HepG2 (cell line): ENCODE data around the gene FBF1. TPM values are rescaled to one million over a fixed set of nuclear protein-coding genes. Genes with fewer than 3 reads are reported as not detected.

Experiments
- BRD4 ChIP-seq: sonication (generic); formaldehyde crosslinking; IDR thresholded peaks from 2 replicates; pipeline ENCODE4 v1.4.0; 2020; ENCODE audit warnings: missing genetic modification reagents
- JUN ChIP-seq: sonication (generic); formaldehyde crosslinking; IDR thresholded peaks from 2 replicates; pipeline ENCODE4 v1.4.0; 2020; ENCODE audit warnings: mild to moderate bottlenecking, missing genetic modification reagents
- KDM1A ChIP-seq: IDR thresholded peaks from 2 replicates; pipeline ENCODE4 v1.6.1; 2016; ENCODE audit warnings: missing compliant biosample characterization
- MED8 ChIP-seq: sonication (generic); formaldehyde crosslinking; IDR thresholded peaks from 2 replicates; pipeline ENCODE4 v1.8.1; 2023; ENCODE audit warnings: mild to moderate bottlenecking, missing genetic modification reagents; ENCODE audit not compliant: insufficient replicate concordance
- MYC ChIP-seq: sonication (generic); formaldehyde crosslinking; IDR thresholded peaks from 2 replicates; pipeline ENCODE4 v1.9.0; 2021; ENCODE audit warnings: missing genetic modification reagents, borderline replicate concordance
- PATZ1 ChIP-seq: sonication (generic); formaldehyde crosslinking; IDR thresholded peaks from 2 replicates; pipeline ENCODE4 v1.4.0; 2020; ENCODE audit warnings: missing genetic modification reagents
- PHF21A ChIP-seq: sonication (generic); formaldehyde crosslinking; IDR thresholded peaks from 2 replicates; pipeline ENCODE4 v1.5.0; 2020; ENCODE audit warnings: mild to moderate bottlenecking, missing genetic modification reagents
- PREB ChIP-seq: sonication (generic); formaldehyde crosslinking; IDR thresholded peaks from 2 replicates; pipeline ENCODE4 v1.4.0; 2020; ENCODE audit warnings: missing genetic modification reagents
- SALL1 ChIP-seq: sonication (generic); formaldehyde crosslinking; IDR thresholded peaks from 2 replicates; pipeline ENCODE4 v1.8.0; 2022; ENCODE audit warnings: mild to moderate bottlenecking, missing genetic modification reagents
- TCF7 ChIP-seq: sonication (generic); IDR thresholded peaks from 2 replicates; pipeline ENCODE4 v1.6.1; 2016; ENCODE audit warnings: antibody characterized with exemption, low read depth
- TOPORS ChIP-seq: sonication (generic); formaldehyde crosslinking; IDR thresholded peaks from 2 replicates; pipeline ENCODE4 v1.8.0; 2023; ENCODE audit warnings: mild to moderate bottlenecking, missing genetic modification reagents
- ZHX1 ChIP-seq: sonication (generic); formaldehyde crosslinking; IDR thresholded peaks from 2 replicates; pipeline ENCODE4 v1.8.1; 2022; ENCODE audit warnings: low read depth, mild to moderate bottlenecking, missing genetic modification reagents
- ZNF12 ChIP-seq: sonication (generic); formaldehyde crosslinking; IDR thresholded peaks from 2 replicates; pipeline ENCODE4 v1.5.0; 2020; ENCODE audit warnings: missing genetic modification reagents
- ZNF350 ChIP-seq: sonication (generic); formaldehyde crosslinking; IDR thresholded peaks from 2 replicates; pipeline ENCODE4 v1.4.0; 2020; ENCODE audit warnings: mild to moderate bottlenecking, low read depth, missing genetic modification reagents, borderline replicate concordance
- ZNF609 ChIP-seq: sonication (generic); formaldehyde crosslinking; IDR thresholded peaks from 2 replicates; pipeline ENCODE4 v1.4.0; 2020; ENCODE audit warnings: mild to moderate bottlenecking, missing genetic modification reagents, borderline replicate concordance
- ZNF768 ChIP-seq: sonication (generic); formaldehyde crosslinking; IDR thresholded peaks from 2 replicates; pipeline ENCODE4 v1.4.0; 2020; ENCODE audit warnings: missing genetic modification reagents
- ZNF788 ChIP-seq: sonication (generic); formaldehyde crosslinking; IDR thresholded peaks from 2 replicates; pipeline ENCODE4 v1.5.0; 2020; ENCODE audit warnings: mild to moderate bottlenecking, missing genetic modification reagents, borderline replicate concordance
- polyA plus RNA-seq, 8 experiments: library from polyadenylated mRNA; depleted of rRNA in 3 of 8; stranded (reverse) in 7 of 8; unstranded in 1 of 8; fragments of >200 nt; fragmentation: Illumina TruSeq in 4 of 8; extraction: Trizol in 4 of 8; gene quantifications; 2 replicates each; pipeline versions ENCODE4 v1.2.1 to v1.2.3, GENCODE V29; 2011 to 2016; ENCODE audit warnings: low read depth in 4 of 8, missing spikeins in 1 of 8, mixed read lengths in 1 of 8; ENCODE audit not compliant: insufficient read depth in 1 of 8
- total RNA-seq, 5 experiments: library from RNA; depleted of rRNA; stranded (reverse); fragments of >200 nt; fragmentation: Illumina TruSeq; extraction: Trizol; gene quantifications; 2 replicates each; pipeline ENCODE4 v1.2.3, GENCODE V29; 2016; ENCODE audit warnings: low read depth in 1 of 5

FBF1 gene
- total and polyA plus RNA-seq, 2 of the 13 experiments (the other 11 are each of a cell fraction or from before 2014, with no cell fraction given) = 2.4 to 8.1 TPM

GRCh38 chr17:75922963-75923874 lies 17.6 kb downstream of the FBF1 start (continued):
- TF ChIP-seq ZNF609 (CRISPR knock-in tag) (0 out of 2 replicates have a peak, but pooled peaks have one; percentile 36), MYC (CRISPR knock-in tag) (peak; percentile 12; the same call in 1 of the 2 replicates), ZNF12 (CRISPR knock-in tag) (no peak), PREB (CRISPR knock-in tag) (0 out of 2 replicates have a peak, but pooled peaks have one; percentile 39), ZNF768 (CRISPR knock-in tag) (peak; percentile 10; the same call in 1 of the 2 replicates), JUN (0 out of 2 replicates have a peak, but pooled peaks have one; percentile 45), MED8 (CRISPR knock-in tag) (peak; percentile 14), ZNF350 (CRISPR knock-in tag) (0 out of 2 replicates have a peak, but pooled peaks have one; percentile 20), KDM1A (CRISPR knock-in tag) (no peak), ZNF788 (CRISPR knock-in tag) (peak; percentile 14; the same call in 1 of the 2 replicates), BRD4 (peak; percentile 52; the same call in 1 of the 2 replicates), SALL1 (CRISPR knock-in tag) (peak; percentile 67; the same call in 1 of the 2 replicates), PATZ1 (CRISPR knock-in tag) (0 out of 2 replicates have a peak, but pooled peaks have one; percentile 38), TCF7 (no peak), TOPORS (CRISPR knock-in tag) (0 out of 2 replicates have a peak, but pooled peaks have one; percentile 38), ZHX1 (CRISPR knock-in tag) (peak; percentile 30; the same call in 1 of the 2 replicates), PHF21A (CRISPR knock-in tag) (no peak)
